Measurements from ENCODE around the gene TNS2. TPM values are rescaled to one million over a fixed set of nuclear protein-coding genes. Genes with fewer than 3 reads are reported as not detected.
A peak's percentile ranks its signal among the peaks of the same experiment; 100 is the strongest.

Gene TNS2
- total RNA-seq, 1 experiment from 2014 or later = 3.4 TPM

DNA sequence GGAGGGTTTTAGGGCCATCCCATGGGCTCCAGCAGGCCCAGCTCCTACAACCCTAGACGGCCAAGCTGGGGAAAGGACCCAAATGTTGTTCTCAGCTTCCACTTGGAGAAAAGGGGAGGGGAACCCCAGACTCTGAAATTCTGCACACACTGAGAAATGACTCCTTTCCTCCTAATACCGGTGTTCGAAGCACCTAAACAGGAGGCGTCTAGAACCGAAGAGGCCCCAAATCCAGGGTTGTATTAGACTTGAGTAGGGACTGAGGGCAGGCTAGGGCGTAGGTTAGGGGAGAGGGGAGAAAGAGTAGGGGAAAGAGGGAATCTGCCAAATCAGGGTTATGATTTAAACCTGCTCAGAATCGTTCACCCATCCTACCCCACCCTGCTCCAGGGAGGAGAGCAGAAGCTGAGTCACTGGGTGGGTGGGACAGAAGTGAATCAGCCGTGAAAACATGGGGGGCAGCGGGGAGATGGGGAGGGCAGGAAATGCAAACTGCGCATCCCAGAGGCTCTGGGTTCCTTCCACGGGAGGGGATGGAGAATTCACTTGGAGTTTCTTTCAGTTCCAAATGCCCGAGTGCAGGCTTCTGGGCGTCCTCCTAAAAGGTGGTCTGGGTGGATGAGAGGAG, 48.6 kb downstream of the TNS2 start:
- POLR2A ChIA-PET (ENCODE audit: low non-redundant PET) = interaction anchor here (1.3 kb wide), 1 partner anchor 33 kb away, joined by 3 read pairs; no protein-coding TSS in a partner anchor
- CTCF ChIA-PET = interaction anchor here (0.7 to 3.5 kb wide), 7 partner anchors 13 to 213 kb away, joined by 3 to 62 read pairs (median 3); partner anchors contain the start of gene SPRYD3
- peak; percentile 65 for DNase-seq (ENCODE audit: low spot score)
- Histone ChIP-seq H3K4me3 (ENCODE audit: low read depth, low read length, poor library complexity, severe bottlenecking) (peak overlapping the region; percentile 61), H3K27me3 (replicated peaks; ENCODE audit: insufficient read depth, low read depth, low read length, poor library complexity) (no peaks in the 10 kb centered on the region), H3K9me3 (ENCODE audit: low read depth, low read length, poor library complexity, severe bottlenecking) (no peaks in the 10 kb centered on the region), H3K27ac (ENCODE audit: low read depth, low read length, poor library complexity, severe bottlenecking) (peak overlapping the region; percentile 52), H3K4me1 (ENCODE audit: insufficient read depth, low read length, poor library complexity, severe bottlenecking) (peaks cover 23% of the 10 kb centered on the region), H3K36me3 (ENCODE audit: insufficient read depth, low read length, poor library complexity, severe bottlenecking) (no peaks in the 10 kb centered on the region)
- no TSS peak for BruUV-seq (replicated peaks)
- intact Hi-C loops (cut with micrococcal nuclease; ENCODE audit: unreplicated experiment) = loop anchor here (5.0 kb wide), 1 partner anchor 51 kb away; no protein-coding TSS in a partner anchor
- TF ChIP-seq EZH2 (IDR thresholded peaks at IDR 0.05; ENCODE audit: borderline replicate concordance, low read depth, low read length, poor library complexity, severe bottlenecking) (no peak), CTCF (conservative IDR thresholded peaks at IDR 0.05; ENCODE audit: low read depth, low read length) (no peak)

- peak; percentile 93 for DNase-seq (ENCODE audit: low spot score)
- Histone ChIP-seq H3K27me3 (replicated peaks; ENCODE audit: insufficient read depth, low read depth, low read length, poor library complexity) (no peaks in the 10 kb centered on the region), H3K4me3 (ENCODE audit: low read depth, low read length, poor library complexity, severe bottlenecking) (peak overlapping the region; percentile 61), H3K36me3 (ENCODE audit: insufficient read depth, low read length, poor library complexity, severe bottlenecking) (no peaks in the 10 kb centered on the region), H3K9me3 (ENCODE audit: low read depth, low read length, poor library complexity, severe bottlenecking) (no peaks in the 10 kb centered on the region), H3K27ac (ENCODE audit: low read depth, low read length, poor library complexity, severe bottlenecking) (peak overlapping the region; percentile 6), H3K4me1 (ENCODE audit: insufficient read depth, low read length, poor library complexity, severe bottlenecking) (peaks cover 23% of the 10 kb centered on the region)
- CTCF ChIA-PET = interaction anchor here (0.6 to 3.5 kb wide), 8 partner anchors 14 to 214 kb away, joined by 3 to 62 read pairs (median 3); partner anchors contain the start of genes CSAD, SPRYD3 and ZNF740
- TF ChIP-seq CTCF (conservative IDR thresholded peaks at IDR 0.05; ENCODE audit: low read depth, low read length) (peak; percentile 93), EZH2 (IDR thresholded peaks at IDR 0.05; ENCODE audit: borderline replicate concordance, low read depth, low read length, poor library complexity, severe bottlenecking) (no peak)
- no TSS peak for BruUV-seq (replicated peaks)
- intact Hi-C loops (cut with micrococcal nuclease; ENCODE audit: unreplicated experiment) = loop anchor here (1.0 to 5.0 kb wide), 2 partner anchors 33 to 52 kb away; no protein-coding TSS in a partner anchor
- POLR2A ChIA-PET (ENCODE audit: low non-redundant PET) = interaction anchor here (0.6 to 1.3 kb wide), 2 partner anchors 33 to 169 kb away, joined by 3 read pairs; partner anchors contain the start of gene ESPL1
Measured at GRCh38 chr12:53099071-53099882, 49.4 kb downstream of the TNS2 start.

GRCh38 chr12:53100466-53101151, 50.7 kb downstream of the TNS2 start:
- Histone ChIP-seq H3K36me3 (ENCODE audit: insufficient read depth, low read length, poor library complexity, severe bottlenecking) (no peaks in the 10 kb centered on the region), H3K27ac (ENCODE audit: low read depth, low read length, poor library complexity, severe bottlenecking) (no peak overlapping the region), H3K9me3 (ENCODE audit: low read depth, low read length, poor library complexity, severe bottlenecking) (no peaks in the 10 kb centered on the region), H3K27me3 (replicated peaks; ENCODE audit: insufficient read depth, low read depth, low read length, poor library complexity) (no peaks in the 10 kb centered on the region), H3K4me3 (ENCODE audit: low read depth, low read length, poor library complexity, severe bottlenecking) (no peak overlapping the region), H3K4me1 (ENCODE audit: insufficient read depth, low read length, poor library complexity, severe bottlenecking) (peaks cover 23% of the 10 kb centered on the region)
- DNase-seq (ENCODE audit: low spot score) = no peak
- intact Hi-C loops (cut with micrococcal nuclease; ENCODE audit: unreplicated experiment) = no loop called here
- BruUV-seq (replicated peaks) = no TSS peak
- TF ChIP-seq CTCF (conservative IDR thresholded peaks at IDR 0.05; ENCODE audit: low read depth, low read length) (no peak), EZH2 (IDR thresholded peaks at IDR 0.05; ENCODE audit: borderline replicate concordance, low read depth, low read length, poor library complexity, severe bottlenecking) (no peak)
- ChIA-PET CTCF (interaction anchor here (0.6 to 2.1 kb wide), 2 partner anchors 22 to 53 kb away, joined by 3 to 17 read pairs; partner anchors contain the start of gene SPRYD3), POLR2A (ENCODE audit: low non-redundant PET) (no interaction called here)

Measured in A673 (cell line).